Measurements from ENCODE around the gene NLRP5.

Gene NLRP5

GRCh38 chr19:56053596-56053995 is 67.0 kb downstream of the NLRP5 start:
- Histone ChIP-seq H3K4me1 (ENCODE audit: insufficient read depth, low read length, poor library complexity, severe bottlenecking) (no peaks in the 10 kb centered on the region), H3K36me3 (ENCODE audit: insufficient read depth, low read length) (no peaks in the 10 kb centered on the region), H3K9me3 (ENCODE audit: insufficient read depth, low read depth, low read length) (peaks cover 3% of the 10 kb centered on the region; the same call in 1 of the 2 replicates), H2AFZ (ENCODE audit: low read length) (no peak overlapping the region), H3F3A (ENCODE audit: low read depth) (no peaks in the 10 kb centered on the region), H3K9me2 (replicated peaks; ENCODE audit: low read depth, low read length) (no peaks in the 10 kb centered on the region), H3K79me2 (ENCODE audit: insufficient read depth, low read length) (no peaks in the 10 kb centered on the region), H3K4me3 (ENCODE audit: low read length, poor library complexity, severe bottlenecking) (no peak overlapping the region), H3K27me3 (ENCODE audit: insufficient read depth, low read length, poor library complexity, severe bottlenecking) (no peaks in the 10 kb centered on the region), H3K4me2 (ENCODE audit: low read depth, low read length, poor library complexity, severe bottlenecking) (no peak overlapping the region), H3K9ac (ENCODE audit: low read depth, low read length, poor library complexity, severe bottlenecking) (no peak overlapping the region), H4K20me1 (ENCODE audit: insufficient read depth, low read length, poor library complexity, severe bottlenecking) (no peaks in the 10 kb centered on the region)
- TF ChIP-seq EZH2phosphoT487 (IDR thresholded peaks at IDR 0.05; ENCODE audit: borderline replicate concordance): no peak
- no peak for TF ChIP-seq CTCF (conservative IDR thresholded peaks at IDR 0.05; ENCODE audit: low read length)

GRCh38 chr19:56066152-56067023 is 79.8 kb downstream of the NLRP5 start:
- H3F3A ChIP-seq (ENCODE audit: low read depth): no peaks in the 10 kb centered on the region
- no peaks in the 10 kb centered on the region for H3K36me3 ChIP-seq (ENCODE audit: insufficient read depth, low read length)
- no peaks in the 10 kb centered on the region for H3K9me3 ChIP-seq (ENCODE audit: insufficient read depth, low read depth, low read length)
- peak overlapping the region; percentile 30 for H3K9ac ChIP-seq (ENCODE audit: low read depth, low read length, poor library complexity, severe bottlenecking)
- TF ChIP-seq CTCF (conservative IDR thresholded peaks at IDR 0.05; ENCODE audit: low read length) (peak; percentile 95), EZH2phosphoT487 (IDR thresholded peaks at IDR 0.05; ENCODE audit: borderline replicate concordance) (no peak)
- H3K79me2 ChIP-seq (ENCODE audit: insufficient read depth, low read length): no peaks in the 10 kb centered on the region
- peak overlapping the region; percentile 68 for H3K4me2 ChIP-seq (ENCODE audit: low read depth, low read length, poor library complexity, severe bottlenecking)
- H3K9me2 ChIP-seq (replicated peaks; ENCODE audit: low read depth, low read length): no peaks in the 10 kb centered on the region
- H3K27me3 ChIP-seq (ENCODE audit: insufficient read depth, low read length, poor library complexity, severe bottlenecking): no peaks in the 10 kb centered on the region
- peak overlapping the region; percentile 96 for H2AFZ ChIP-seq (ENCODE audit: low read length)
- H3K4me3 ChIP-seq (ENCODE audit: low read length, poor library complexity, severe bottlenecking): peak overlapping the region; percentile 73
- H4K20me1 ChIP-seq (ENCODE audit: insufficient read depth, low read length, poor library complexity, severe bottlenecking): no peaks in the 10 kb centered on the region
- H3K4me1 ChIP-seq (ENCODE audit: insufficient read depth, low read length, poor library complexity, severe bottlenecking): no peaks in the 10 kb centered on the region

GRCh38 chr19:56069642-56070041 is 83.1 kb downstream of the NLRP5 start:
- Histone ChIP-seq H3K36me3 (ENCODE audit: insufficient read depth, low read length) (no peaks in the 10 kb centered on the region), H4K20me1 (ENCODE audit: insufficient read depth, low read length, poor library complexity, severe bottlenecking) (no peaks in the 10 kb centered on the region)
- TF ChIP-seq CTCF (conservative IDR thresholded peaks at IDR 0.05; ENCODE audit: low read length): no peak
- no peak for TF ChIP-seq EZH2phosphoT487 (IDR thresholded peaks at IDR 0.05; ENCODE audit: borderline replicate concordance)

More at GRCh38 chr19:56069642-56070041, 83.1 kb downstream of the NLRP5 start:
- no peak overlapping the region for H2AFZ ChIP-seq (ENCODE audit: low read length)
- H3K4me3 ChIP-seq (ENCODE audit: low read length, poor library complexity, severe bottlenecking): no peak overlapping the region
- no peaks in the 10 kb centered on the region for H3K4me1 ChIP-seq (ENCODE audit: insufficient read depth, low read length, poor library complexity, severe bottlenecking)
- H3F3A ChIP-seq (ENCODE audit: low read depth): no peaks in the 10 kb centered on the region
- no peaks in the 10 kb centered on the region for H3K27me3 ChIP-seq (ENCODE audit: insufficient read depth, low read length, poor library complexity, severe bottlenecking)
- H3K4me2 ChIP-seq (ENCODE audit: low read depth, low read length, poor library complexity, severe bottlenecking): no peak overlapping the region
- H3K9me3 ChIP-seq (ENCODE audit: insufficient read depth, low read depth, low read length): no peaks in the 10 kb centered on the region
- H3K9me2 ChIP-seq (replicated peaks; ENCODE audit: low read depth, low read length): no peaks in the 10 kb centered on the region
- no peak overlapping the region for H3K9ac ChIP-seq (ENCODE audit: low read depth, low read length, poor library complexity, severe bottlenecking)
- no peaks in the 10 kb centered on the region for H3K79me2 ChIP-seq (ENCODE audit: insufficient read depth, low read length)

Measured in Loucy (cell line).